ENCODE results near the gene COMT. TPM values are rescaled to one million over a fixed set of nuclear protein-coding genes. Genes with fewer than 3 reads are reported as not detected.

Gene COMT
- total and polyA plus RNA-seq, 7 donors: 63.6 to 146 (median 117) TPM

DNA sequence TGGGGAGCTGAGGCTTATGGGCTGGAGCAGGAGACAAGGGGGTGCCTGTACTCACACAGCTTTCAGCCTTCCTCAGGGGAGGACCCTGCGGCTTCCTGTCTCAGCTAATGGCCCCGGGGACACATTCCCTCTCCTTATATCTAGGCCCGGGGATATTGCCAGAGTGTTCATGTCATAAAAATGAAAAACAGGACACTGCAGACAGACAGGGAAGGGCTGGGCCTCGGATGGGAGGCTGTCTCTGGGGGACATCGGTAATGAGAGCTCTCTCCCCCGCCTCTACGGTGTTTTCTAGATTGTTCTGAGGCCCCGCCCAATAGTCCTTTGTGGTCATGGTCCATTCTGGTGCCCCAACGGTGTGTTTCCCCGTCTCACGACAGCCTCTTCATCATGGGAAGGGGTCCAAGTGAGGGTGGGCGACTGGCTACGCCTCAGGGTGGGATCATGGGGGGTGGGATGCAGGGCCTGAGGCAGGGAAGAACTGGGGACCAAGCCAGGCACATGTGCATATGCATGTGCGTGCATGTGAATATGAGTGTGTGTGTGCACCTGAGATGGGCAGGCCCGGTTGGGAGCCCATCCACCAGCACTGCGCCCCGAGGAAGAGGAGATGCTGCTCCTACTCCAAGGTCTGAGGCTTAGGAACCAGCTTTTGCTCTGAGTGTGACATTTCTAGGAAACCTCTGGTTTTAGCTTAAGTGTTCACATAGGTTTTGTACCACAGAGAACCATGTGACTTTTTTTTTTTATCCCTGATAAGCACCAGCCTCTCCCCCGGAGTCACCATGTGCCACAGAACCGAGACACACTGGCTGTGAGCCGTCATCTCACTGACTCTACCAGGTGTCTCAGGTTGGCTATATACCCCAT lies 69.8 kb downstream of the COMT start:
- Histone ChIP-seq H3K4me3 (no peak overlapping the region), H3K27me3 (ENCODE audit: insufficient read depth in 3 of 3, low read length in 2 of 3) (no peaks in the 10 kb centered on the region), H3K9me3 (no peaks in the 10 kb centered on the region), H3K27ac (no peak overlapping the region), H3K36me3 (ENCODE audit: insufficient read depth in 1 of 2, low read depth in 1 of 2) (no peaks in the 10 kb centered on the region), H3K4me1 (peaks cover 18% of the 10 kb centered on the region)
- TF ChIP-seq, protein P1, sequence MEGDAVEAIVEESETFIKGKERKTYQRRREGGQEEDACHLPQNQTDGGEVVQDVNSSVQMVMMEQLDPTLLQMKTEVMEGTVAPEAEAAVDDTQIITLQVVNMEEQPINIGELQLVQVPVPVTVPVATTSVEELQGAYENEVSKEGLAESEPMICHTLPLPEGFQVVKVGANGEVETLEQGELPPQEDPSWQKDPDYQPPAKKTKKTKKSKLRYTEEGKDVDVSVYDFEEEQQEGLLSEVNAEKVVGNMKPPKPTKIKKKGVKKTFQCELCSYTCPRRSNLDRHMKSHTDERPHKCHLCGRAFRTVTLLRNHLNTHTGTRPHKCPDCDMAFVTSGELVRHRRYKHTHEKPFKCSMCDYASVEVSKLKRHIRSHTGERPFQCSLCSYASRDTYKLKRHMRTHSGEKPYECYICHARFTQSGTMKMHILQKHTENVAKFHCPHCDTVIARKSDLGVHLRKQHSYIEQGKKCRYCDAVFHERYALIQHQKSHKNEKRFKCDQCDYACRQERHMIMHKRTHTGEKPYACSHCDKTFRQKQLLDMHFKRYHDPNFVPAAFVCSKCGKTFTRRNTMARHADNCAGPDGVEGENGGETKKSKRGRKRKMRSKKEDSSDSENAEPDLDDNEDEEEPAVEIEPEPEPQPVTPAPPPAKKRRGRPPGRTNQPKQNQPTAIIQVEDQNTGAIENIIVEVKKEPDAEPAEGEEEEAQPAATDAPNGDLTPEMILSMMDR (IDR thresholded peaks at IDR 0.05): no peak
- ATAC-seq: no peak
- WGBS, 3 donors: 80 to 85% (median 83%) methylated on average over 20 of the region's 20 CpGs
- intact Hi-C loops (cut with DNase I): no loop called here
- DNase-seq: peak in 1 of 2 donors; percentile 33

DNA sequence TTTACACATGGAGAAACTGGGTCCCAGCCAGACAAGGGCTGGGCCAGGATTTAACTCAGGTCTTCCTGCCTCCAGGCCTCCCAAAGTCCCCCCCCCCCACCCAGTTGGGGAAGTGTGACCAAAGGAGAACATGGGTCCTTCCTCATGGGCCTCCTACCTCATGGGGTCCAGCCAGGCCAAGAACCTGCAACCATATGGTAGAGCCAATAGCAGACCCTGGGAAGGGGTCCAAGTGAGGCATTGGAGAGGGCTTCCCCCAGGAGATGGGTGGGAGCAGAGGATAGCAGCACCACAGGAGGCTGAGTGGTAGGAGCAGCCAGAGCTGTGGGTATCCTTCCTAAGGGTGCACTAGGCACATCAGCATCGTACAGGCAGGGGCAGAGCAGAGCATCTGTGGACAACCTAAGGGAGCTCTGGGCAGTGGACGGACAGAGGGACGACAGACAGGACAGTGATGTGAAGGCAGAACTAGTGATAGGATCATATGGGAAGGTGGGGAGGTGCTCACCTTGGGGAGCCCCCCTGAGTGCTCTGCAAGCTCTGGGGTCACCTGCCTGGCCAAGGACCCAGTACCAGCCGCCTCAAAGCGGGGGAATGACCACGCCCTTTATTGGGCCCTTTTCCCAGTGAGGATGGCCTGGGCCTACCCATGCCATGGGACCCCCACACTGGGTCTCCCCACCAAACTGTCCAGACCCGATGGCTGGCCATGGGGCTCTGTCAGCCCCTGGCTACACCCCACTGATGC lies 70.6 kb downstream of the COMT start:
- intact Hi-C loops (cut with DNase I): no loop called here
- Histone ChIP-seq H3K27ac (no peak overlapping the region), H3K9me3 (no peaks in the 10 kb centered on the region), H3K36me3 (ENCODE audit: insufficient read depth in 1 of 2, low read depth in 1 of 2) (no peaks in the 10 kb centered on the region), H3K4me3 (no peak overlapping the region), H3K4me1 (peaks cover 20% of the 10 kb centered on the region), H3K27me3 (ENCODE audit: insufficient read depth in 3 of 3, low read length in 2 of 3) (no peaks in the 10 kb centered on the region)
- TF ChIP-seq, protein P1 (IDR thresholded peaks at IDR 0.05): no peak
- ATAC-seq (no peak), DNase-seq (peak in 1 of 2 donors; percentile 44)
- 96 to 98% (median 97%) methylated on average over 7 of the region's 7 CpGs for WGBS, 3 donors

DNA sequence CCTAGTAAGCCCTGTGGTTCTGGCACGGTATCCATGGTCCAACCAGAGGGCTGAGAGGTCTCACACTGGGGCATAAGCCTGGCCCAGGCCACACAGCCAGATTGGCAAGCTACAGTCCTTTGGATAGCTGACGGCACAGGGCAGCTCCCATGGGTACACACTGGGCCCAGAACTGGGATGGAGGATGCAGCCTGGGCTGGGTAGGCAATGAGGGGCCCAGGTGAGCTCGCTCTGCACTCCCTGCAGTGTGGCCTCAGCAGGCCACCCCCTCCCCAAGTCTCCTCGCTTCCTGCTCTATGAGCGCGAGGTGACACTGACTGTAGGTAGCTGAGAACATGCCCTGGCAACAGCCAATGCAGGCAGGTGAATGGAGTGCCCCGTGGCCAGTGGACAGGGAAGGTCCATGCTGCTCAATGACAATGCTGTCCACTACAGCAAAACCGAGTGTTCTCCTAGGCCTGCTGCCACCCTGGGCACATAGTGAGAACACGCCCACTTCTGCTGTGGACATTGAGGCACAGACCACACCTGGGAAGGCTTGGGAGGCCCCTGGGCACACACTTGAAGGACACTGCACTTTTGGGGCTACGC lies 71.3 kb downstream of the COMT start:
- no peaks in the 10 kb centered on the region for H3K27me3 ChIP-seq (ENCODE audit: insufficient read depth in 3 of 3, low read length in 2 of 3)
- TF ChIP-seq, protein P1 (IDR thresholded peaks at IDR 0.05): no peak
- H3K27ac ChIP-seq: no peak overlapping the region
- no peaks in the 10 kb centered on the region for H3K9me3 ChIP-seq
- DNase-seq: peak in 1 of 2 donors; percentile 44
- 79 to 91% (median 82%) methylated on average over 10 of the region's 10 CpGs for WGBS, 3 donors
- H3K4me3 ChIP-seq: no peak overlapping the region
- peaks cover 24% of the 10 kb centered on the region for H3K4me1 ChIP-seq
- H3K36me3 ChIP-seq (ENCODE audit: insufficient read depth in 1 of 2, low read depth in 1 of 2): no peaks in the 10 kb centered on the region
- no peak for ATAC-seq
- intact Hi-C loops (cut with DNase I): loop anchor here (1.0 kb wide), 1 partner anchor 43 kb away; no protein-coding TSS in a partner anchor

DNA sequence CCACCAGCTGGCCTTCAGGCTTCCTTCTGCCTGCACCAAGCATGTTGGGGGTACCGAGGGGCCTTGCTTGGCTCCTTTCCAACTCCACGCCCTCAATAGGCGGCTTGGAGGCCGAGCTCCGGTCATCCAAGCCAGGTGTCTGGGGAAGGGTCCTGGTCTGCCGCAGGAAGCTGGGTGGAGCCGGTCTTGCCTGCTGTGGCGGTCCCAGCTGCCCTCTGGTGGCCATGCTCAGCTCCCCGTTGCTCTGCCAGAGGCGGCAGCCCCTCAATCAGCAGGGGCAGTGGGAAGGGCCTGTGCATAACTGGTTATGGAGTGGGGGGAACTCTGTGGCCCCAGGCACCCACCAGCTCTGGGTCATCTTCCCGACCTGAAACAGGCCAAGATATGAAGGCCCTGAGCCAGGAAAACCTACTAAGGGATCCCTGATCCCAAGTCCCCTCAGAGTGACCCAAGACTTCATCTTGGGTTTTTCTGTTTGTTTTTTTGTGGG lies 71.9 kb downstream of the COMT start:
- ATAC-seq: peak; percentile 57 to 70 (median 60)
- 5 to 9% (median 5%) methylated on average over 10 to 11 of the region's 11 CpGs for WGBS, 3 donors

More for the DNA sequence above, 71.9 kb downstream of the COMT start:
- Histone ChIP-seq H3K27ac (no peak overlapping the region), H3K4me3 (no peak overlapping the region), H3K36me3 (ENCODE audit: insufficient read depth in 1 of 2, low read depth in 1 of 2) (no peaks in the 10 kb centered on the region), H3K4me1 (peaks cover 24% of the 10 kb centered on the region), H3K27me3 (ENCODE audit: insufficient read depth in 3 of 3, low read length in 2 of 3) (no peaks in the 10 kb centered on the region), H3K9me3 (no peaks in the 10 kb centered on the region)
- intact Hi-C loops (cut with DNase I): loop anchor here (1.0 kb wide), 1 partner anchor 43 kb away; no protein-coding TSS in a partner anchor
- TF ChIP-seq, protein P1 (IDR thresholded peaks at IDR 0.05): peak; percentile 84
- DNase-seq: peak; percentile 66 to 88
